ENCODE results near the gene KAT2B. TPM values are rescaled to one million over a fixed set of nuclear protein-coding genes. Genes with fewer than 3 reads are reported as not detected.

Gene KAT2B
- total and polyA plus RNA-seq, 2 of the 13 experiments (the other 11 are each of a cell fraction or from before 2014, with no cell fraction given), result 0.97 to 1.7 TPM

DNA sequence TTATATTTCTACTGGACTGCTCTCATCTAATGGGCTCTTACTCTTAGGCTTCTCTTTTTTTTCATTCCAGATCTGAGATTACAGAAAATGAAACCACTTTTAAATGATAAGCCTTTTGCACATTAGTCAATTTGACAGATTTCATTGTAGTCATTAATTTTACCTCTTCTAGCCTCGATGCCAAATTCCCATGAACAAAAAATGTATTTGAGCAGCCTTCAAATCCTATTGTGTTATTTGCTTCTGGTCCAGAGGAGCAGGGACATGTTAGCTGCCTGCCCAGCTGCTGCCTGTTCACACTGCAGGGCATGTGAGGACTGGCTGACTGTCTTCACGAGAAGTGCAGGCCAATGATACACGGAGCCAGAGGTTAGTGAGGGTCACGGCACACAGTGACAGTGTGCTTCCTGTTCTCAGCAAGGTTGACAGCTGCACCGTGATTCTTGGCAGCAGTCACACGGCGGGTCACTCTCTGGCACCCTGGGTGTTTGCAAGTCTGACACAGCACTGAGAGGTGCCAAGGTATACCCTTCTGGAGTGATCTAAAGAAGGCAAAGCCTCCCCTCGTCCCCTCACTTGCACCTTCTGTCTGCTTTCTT lies 40.8 kb downstream of the KAT2B start (continued):
- 0 out of 2 replicates have a peak, but pooled peaks have one; percentile 17 for TF ChIP-seq ELF1 (CRISPR knock-in tag; IDR thresholded peaks at IDR 0.05)
- TF ChIP-seq NR2C2 (CRISPR knock-in tag; IDR thresholded peaks at IDR 0.05; ENCODE audit: borderline replicate concordance), result peak; percentile 55; the same call in 1 of the 2 replicates
- TF ChIP-seq GFI1 (CRISPR knock-in tag; IDR thresholded peaks at IDR 0.05; ENCODE audit: borderline replicate concordance), result no peak
- no peak for TF ChIP-seq ZNF660 (CRISPR knock-in tag; IDR thresholded peaks at IDR 0.05; ENCODE audit: borderline replicate concordance, low read depth)
- TF ChIP-seq, protein P1, sequence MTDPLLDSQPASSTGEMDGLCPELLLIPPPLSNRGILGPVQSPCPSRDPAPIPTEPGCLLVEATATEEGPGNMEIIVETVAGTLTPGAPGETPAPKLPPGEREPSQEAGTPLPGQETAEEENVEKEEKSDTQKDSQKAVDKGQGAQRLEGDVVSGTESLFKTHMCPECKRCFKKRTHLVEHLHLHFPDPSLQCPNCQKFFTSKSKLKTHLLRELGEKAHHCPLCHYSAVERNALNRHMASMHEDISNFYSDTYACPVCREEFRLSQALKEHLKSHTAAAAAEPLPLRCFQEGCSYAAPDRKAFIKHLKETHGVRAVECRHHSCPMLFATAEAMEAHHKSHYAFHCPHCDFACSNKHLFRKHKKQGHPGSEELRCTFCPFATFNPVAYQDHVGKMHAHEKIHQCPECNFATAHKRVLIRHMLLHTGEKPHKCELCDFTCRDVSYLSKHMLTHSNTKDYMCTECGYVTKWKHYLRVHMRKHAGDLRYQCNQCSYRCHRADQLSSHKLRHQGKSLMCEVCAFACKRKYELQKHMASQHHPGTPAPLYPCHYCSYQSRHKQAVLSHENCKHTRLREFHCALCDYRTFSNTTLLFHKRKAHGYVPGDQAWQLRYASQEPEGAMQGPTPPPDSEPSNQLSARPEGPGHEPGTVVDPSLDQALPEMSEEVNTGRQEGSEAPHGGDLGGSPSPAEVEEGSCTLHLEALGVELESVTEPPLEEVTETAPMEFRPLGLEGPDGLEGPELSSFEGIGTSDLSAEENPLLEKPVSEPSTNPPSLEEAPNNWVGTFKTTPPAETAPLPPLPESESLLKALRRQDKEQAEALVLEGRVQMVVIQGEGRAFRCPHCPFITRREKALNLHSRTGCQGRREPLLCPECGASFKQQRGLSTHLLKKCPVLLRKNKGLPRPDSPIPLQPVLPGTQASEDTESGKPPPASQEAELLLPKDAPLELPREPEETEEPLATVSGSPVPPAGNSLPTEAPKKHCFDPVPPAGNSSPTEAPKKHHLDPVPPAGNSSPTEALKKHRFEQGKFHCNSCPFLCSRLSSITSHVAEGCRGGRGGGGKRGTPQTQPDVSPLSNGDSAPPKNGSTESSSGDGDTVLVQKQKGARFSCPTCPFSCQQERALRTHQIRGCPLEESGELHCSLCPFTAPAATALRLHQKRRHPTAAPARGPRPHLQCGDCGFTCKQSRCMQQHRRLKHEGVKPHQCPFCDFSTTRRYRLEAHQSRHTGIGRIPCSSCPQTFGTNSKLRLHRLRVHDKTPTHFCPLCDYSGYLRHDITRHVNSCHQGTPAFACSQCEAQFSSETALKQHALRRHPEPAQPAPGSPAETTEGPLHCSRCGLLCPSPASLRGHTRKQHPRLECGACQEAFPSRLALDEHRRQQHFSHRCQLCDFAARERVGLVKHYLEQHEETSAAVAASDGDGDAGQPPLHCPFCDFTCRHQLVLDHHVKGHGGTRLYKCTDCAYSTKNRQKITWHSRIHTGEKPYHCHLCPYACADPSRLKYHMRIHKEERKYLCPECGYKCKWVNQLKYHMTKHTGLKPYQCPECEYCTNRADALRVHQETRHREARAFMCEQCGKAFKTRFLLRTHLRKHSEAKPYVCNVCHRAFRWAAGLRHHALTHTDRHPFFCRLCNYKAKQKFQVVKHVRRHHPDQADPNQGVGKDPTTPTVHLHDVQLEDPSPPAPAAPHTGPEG (CRISPR knock-in tag; IDR thresholded peaks at IDR 0.05), result no peak
- TF ChIP-seq, protein P2, sequence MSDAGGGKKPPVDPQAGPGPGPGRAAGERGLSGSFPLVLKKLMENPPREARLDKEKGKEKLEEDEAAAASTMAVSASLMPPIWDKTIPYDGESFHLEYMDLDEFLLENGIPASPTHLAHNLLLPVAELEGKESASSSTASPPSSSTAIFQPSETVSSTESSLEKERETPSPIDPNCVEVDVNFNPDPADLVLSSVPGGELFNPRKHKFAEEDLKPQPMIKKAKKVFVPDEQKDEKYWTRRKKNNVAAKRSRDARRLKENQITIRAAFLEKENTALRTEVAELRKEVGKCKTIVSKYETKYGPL (CRISPR knock-in tag; IDR thresholded peaks at IDR 0.05), result no peak
- TF ChIP-seq ZNF567 (CRISPR knock-in tag; IDR thresholded peaks at IDR 0.05; ENCODE audit: borderline replicate concordance), result no peak
- TF ChIP-seq, protein P3, sequence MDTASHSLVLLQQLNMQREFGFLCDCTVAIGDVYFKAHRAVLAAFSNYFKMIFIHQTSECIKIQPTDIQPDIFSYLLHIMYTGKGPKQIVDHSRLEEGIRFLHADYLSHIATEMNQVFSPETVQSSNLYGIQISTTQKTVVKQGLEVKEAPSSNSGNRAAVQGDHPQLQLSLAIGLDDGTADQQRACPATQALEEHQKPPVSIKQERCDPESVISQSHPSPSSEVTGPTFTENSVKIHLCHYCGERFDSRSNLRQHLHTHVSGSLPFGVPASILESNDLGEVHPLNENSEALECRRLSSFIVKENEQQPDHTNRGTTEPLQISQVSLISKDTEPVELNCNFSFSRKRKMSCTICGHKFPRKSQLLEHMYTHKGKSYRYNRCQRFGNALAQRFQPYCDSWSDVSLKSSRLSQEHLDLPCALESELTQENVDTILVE (CRISPR knock-in tag; IDR thresholded peaks at IDR 0.05), result no peak
- TF ChIP-seq XRCC5 (optimal IDR thresholded peaks at IDR 0.05; ENCODE audit: low read length), result no peak
- TF ChIP-seq, protein P4, sequence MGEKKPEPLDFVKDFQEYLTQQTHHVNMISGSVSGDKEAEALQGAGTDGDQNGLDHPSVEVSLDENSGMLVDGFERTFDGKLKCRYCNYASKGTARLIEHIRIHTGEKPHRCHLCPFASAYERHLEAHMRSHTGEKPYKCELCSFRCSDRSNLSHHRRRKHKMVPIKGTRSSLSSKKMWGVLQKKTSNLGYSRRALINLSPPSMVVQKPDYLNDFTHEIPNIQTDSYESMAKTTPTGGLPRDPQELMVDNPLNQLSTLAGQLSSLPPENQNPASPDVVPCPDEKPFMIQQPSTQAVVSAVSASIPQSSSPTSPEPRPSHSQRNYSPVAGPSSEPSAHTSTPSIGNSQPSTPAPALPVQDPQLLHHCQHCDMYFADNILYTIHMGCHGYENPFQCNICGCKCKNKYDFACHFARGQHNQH (CRISPR knock-in tag; IDR thresholded peaks at IDR 0.05), result peak; percentile 62; the same call in 1 of the 2 replicates
- TF ChIP-seq, protein P5, sequence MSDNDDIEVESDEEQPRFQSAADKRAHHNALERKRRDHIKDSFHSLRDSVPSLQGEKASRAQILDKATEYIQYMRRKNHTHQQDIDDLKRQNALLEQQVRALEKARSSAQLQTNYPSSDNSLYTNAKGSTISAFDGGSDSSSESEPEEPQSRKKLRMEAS (IDR thresholded peaks at IDR 0.05), result peak; percentile 76
- TF ChIP-seq, protein P6, sequence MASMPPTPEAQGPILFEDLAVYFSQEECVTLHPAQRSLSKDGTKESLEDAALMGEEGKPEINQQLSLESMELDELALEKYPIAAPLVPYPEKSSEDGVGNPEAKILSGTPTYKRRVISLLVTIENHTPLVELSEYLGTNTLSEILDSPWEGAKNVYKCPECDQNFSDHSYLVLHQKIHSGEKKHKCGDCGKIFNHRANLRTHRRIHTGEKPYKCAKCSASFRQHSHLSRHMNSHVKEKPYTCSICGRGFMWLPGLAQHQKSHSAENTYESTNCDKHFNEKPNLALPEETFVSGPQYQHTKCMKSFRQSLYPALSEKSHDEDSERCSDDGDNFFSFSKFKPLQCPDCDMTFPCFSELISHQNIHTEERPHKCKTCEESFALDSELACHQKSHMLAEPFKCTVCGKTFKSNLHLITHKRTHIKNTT (CRISPR knock-in tag; IDR thresholded peaks at IDR 0.05), result no peak
- TF ChIP-seq ESRRA (CRISPR knock-in tag; IDR thresholded peaks at IDR 0.05; ENCODE audit: low read depth), result no peak
- TF ChIP-seq FOXA3 (CRISPR knock-in tag; IDR thresholded peaks at IDR 0.05), result peak; percentile 42; the same call in 1 of the 2 replicates
- TF ChIP-seq ZNF331 (CRISPR knock-in tag; IDR thresholded peaks at IDR 0.05), result 0 out of 2 replicates have a peak, but pooled peaks have one; percentile 14
- TF ChIP-seq ELF4 (CRISPR knock-in tag; IDR thresholded peaks at IDR 0.05; ENCODE audit: borderline replicate concordance), result no peak
- no peak for TF ChIP-seq ZNF136 (CRISPR knock-in tag; IDR thresholded peaks at IDR 0.05; ENCODE audit: low read depth)
- TF ChIP-seq, protein P7, sequence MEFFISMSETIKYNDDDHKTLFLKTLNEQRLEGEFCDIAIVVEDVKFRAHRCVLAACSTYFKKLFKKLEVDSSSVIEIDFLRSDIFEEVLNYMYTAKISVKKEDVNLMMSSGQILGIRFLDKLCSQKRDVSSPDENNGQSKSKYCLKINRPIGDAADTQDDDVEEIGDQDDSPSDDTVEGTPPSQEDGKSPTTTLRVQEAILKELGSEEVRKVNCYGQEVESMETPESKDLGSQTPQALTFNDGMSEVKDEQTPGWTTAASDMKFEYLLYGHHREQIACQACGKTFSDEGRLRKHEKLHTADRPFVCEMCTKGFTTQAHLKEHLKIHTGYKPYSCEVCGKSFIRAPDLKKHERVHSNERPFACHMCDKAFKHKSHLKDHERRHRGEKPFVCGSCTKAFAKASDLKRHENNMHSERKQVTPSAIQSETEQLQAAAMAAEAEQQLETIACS (CRISPR knock-in tag; IDR thresholded peaks at IDR 0.05), result no peak
